Measurements from ENCODE around the gene TMEM163.

DNA sequence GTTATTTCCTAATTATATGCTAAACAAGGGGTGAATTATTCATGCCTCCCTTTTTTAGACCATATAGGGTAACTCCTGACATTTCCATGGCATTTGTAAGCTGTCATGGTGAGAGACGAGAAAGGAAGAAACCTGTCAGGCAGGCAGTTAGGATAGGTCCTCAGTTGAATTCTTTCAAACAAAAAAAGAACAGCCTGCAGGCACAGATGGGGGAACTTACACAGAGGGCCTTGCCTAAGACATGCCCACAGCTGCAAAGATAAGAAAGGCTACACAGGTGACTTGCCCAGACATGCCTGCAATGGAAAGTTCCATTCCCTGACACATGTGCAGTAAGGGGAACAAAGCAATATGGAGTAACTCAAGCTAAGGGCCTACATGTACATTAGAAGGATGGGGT is 128.1 kb downstream of the TMEM163 start:
- TF ChIP-seq, protein P1, sequence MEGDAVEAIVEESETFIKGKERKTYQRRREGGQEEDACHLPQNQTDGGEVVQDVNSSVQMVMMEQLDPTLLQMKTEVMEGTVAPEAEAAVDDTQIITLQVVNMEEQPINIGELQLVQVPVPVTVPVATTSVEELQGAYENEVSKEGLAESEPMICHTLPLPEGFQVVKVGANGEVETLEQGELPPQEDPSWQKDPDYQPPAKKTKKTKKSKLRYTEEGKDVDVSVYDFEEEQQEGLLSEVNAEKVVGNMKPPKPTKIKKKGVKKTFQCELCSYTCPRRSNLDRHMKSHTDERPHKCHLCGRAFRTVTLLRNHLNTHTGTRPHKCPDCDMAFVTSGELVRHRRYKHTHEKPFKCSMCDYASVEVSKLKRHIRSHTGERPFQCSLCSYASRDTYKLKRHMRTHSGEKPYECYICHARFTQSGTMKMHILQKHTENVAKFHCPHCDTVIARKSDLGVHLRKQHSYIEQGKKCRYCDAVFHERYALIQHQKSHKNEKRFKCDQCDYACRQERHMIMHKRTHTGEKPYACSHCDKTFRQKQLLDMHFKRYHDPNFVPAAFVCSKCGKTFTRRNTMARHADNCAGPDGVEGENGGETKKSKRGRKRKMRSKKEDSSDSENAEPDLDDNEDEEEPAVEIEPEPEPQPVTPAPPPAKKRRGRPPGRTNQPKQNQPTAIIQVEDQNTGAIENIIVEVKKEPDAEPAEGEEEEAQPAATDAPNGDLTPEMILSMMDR (CRISPR knock-in tag; IDR thresholded peaks at IDR 0.05) = no peak
- no peak for TF ChIP-seq ZNF331 (CRISPR knock-in tag; IDR thresholded peaks at IDR 0.05)
- no peak for TF ChIP-seq ETV6 (CRISPR knock-in tag; conservative IDR thresholded peaks at IDR 0.05)
- TF ChIP-seq CHCHD3 (CRISPR knock-in tag; IDR thresholded peaks at IDR 0.05) = no peak
- TF ChIP-seq ZNF274 (CRISPR knock-in tag; IDR thresholded peaks at IDR 0.05) = no peak
- no peak for TF ChIP-seq DR1 (CRISPR knock-in tag; IDR thresholded peaks at IDR 0.05)
- no peak for TF ChIP-seq CEBPG (CRISPR knock-in tag; IDR thresholded peaks at IDR 0.05)
- TF ChIP-seq FOXA1 (IDR thresholded peaks at IDR 0.05) = no peak
- TF ChIP-seq FOXA1 (CRISPR knock-in tag; IDR thresholded peaks at IDR 0.05) = no peak
- no peak for TF ChIP-seq LBX2 (CRISPR knock-in tag; IDR thresholded peaks at IDR 0.05; ENCODE audit: borderline replicate concordance)
- no peak for TF ChIP-seq ZNF263 (CRISPR knock-in tag; IDR thresholded peaks at IDR 0.05)
- TF ChIP-seq SYNCRIP (IDR thresholded peaks at IDR 0.05; ENCODE audit: insufficient read depth, low read depth, low read length) = no peak
- TF ChIP-seq GABPB1 (CRISPR knock-in tag; IDR thresholded peaks at IDR 0.05) = no peak

All from HepG2 (cell line).